ENCODE data around the gene CDKAL1.

Gene CDKAL1

DNA sequence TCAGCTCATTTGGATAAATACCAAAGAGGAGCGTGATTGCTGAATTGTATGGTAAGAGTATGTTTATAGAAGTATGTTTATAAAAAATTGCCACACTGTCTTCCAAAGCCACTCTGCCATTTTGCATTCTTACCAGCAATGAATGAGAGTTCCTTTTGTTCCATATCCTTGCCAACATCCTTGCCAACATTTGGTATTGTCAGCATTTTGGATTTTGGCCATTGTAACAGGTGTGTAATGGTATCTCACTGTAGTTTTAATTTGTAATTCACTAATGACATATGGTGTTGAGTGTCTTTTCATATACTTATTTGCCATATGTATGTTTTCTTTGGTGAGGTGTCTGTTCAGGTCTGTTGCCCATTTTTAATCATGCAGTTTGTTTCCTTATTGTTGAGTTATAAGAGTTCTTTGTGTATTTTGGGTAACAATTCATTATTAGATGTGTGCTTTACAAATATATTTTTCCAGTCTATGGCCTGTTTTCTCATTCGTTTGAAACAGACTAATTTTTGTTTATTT is 539.1 kb downstream of the CDKAL1 start:
- Histone ChIP-seq H3K4me1 (ENCODE audit: control insufficient read depth, insufficient read depth, low read length) (no peaks in the 10 kb centered on the region), H3K9me3 (ENCODE audit: control insufficient read depth, insufficient read depth, low read length) (no peaks in the 10 kb centered on the region), H3K36me3 (ENCODE audit: control insufficient read depth, insufficient read depth, low read length) (no peaks in the 10 kb centered on the region), H3K4me3 (ENCODE audit: low read length) (no peak overlapping the region), H3K27ac (ENCODE audit: low read length) (no peak overlapping the region), H3K27me3 (ENCODE audit: control insufficient read depth, insufficient read depth, low read length) (no peaks in the 10 kb centered on the region)
- no CpG with 5 or more reads among the region's 2 CpGs for WGBS (ENCODE audit: insufficient coverage, insufficient read length)
- DNase-seq (ENCODE audit: low read depth, low spot score): no peak

DNA sequence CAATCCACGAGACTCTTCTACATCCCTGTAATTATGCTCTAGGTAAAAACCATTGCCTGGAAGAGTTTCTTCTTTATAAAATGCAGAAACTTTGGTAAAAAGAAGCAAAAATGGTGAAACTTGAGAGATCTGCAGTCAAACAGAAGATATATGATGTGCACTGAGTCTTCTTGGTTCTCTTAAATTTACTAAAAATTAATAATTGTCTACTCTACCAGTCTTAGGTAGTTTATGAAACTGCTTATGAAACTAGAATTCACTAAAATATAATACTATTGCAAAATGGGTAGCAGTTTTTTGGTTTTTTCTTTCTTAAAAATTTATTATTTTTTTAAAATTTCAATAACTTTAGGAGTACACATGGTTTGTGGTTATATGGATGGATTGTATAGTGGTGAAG is 540.2 kb downstream of the CDKAL1 start:
- no CpG with 5 or more reads among the region's 1 CpG for WGBS (ENCODE audit: insufficient coverage, insufficient read length)
- no peaks in the 10 kb centered on the region for H3K9me3 ChIP-seq (ENCODE audit: control insufficient read depth, insufficient read depth, low read length)

DNA sequence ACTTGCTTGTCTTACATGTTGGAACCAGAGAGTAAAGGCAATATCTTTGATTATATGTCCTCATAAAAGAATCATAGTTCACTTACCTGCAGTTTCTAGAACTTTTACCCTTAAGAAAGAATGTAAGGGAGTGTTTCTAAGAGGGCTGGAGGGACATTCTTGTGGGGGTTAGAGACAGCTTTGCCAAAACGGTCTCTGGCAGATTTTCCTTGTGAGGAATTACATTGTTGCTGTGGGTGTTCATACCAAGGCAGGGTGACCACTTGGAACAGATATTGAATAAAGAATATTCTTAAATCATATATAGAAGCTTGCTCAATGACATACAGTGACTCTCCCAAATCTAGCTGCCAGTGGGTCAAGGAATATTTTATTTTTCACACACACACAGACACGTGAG is 541.7 kb downstream of the CDKAL1 start:
- H3K4me1 ChIP-seq (ENCODE audit: control insufficient read depth, insufficient read depth, low read length): peaks cover 1% of the 10 kb centered on the region; the same call in 1 of the 2 replicates
- no peaks in the 10 kb centered on the region for H3K36me3 ChIP-seq (ENCODE audit: control insufficient read depth, insufficient read depth, low read length)
- no peak overlapping the region for H3K4me3 ChIP-seq (ENCODE audit: low read length)
- H3K27ac ChIP-seq (ENCODE audit: low read length): no peak overlapping the region
- no peaks in the 10 kb centered on the region for H3K9me3 ChIP-seq (ENCODE audit: control insufficient read depth, insufficient read depth, low read length)
- H3K27me3 ChIP-seq (ENCODE audit: control insufficient read depth, insufficient read depth, low read length): no peaks in the 10 kb centered on the region
- WGBS (ENCODE audit: insufficient coverage, insufficient read length): no CpG with 5 or more reads among the region's 2 CpGs
- no peak for DNase-seq (ENCODE audit: low read depth, low spot score)

More for the DNA sequence above, 540.2 kb downstream of the CDKAL1 start:
- Histone ChIP-seq H3K27me3 (ENCODE audit: control insufficient read depth, insufficient read depth, low read length) (no peaks in the 10 kb centered on the region), H3K4me3 (ENCODE audit: low read length) (no peak overlapping the region), H3K4me1 (ENCODE audit: control insufficient read depth, insufficient read depth, low read length) (peaks cover 1% of the 10 kb centered on the region; the same call in 1 of the 2 replicates), H3K27ac (ENCODE audit: low read length) (no peak overlapping the region), H3K36me3 (ENCODE audit: control insufficient read depth, insufficient read depth, low read length) (no peaks in the 10 kb centered on the region)
- DNase-seq (ENCODE audit: low read depth, low spot score): no peak

DNA sequence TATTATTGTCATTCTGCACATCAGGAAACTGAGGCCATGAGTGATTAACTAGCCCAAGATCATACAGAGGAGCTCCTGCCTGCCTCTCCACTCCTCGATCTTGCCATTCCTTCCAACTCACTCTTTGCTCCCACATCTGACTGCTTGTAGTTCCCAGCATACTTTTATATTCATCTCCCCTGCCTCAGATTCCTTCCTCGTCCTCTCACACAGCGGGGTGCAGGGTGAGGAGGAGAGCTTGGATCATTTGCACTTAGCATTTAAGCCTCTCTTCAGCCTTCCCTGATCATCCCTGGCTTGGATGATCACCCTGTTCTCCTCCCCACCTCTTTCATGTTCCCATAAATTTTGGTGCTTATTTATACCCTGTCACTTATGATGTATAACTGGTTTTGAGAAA is 544.2 kb downstream of the CDKAL1 start:
- Histone ChIP-seq H3K4me3 (ENCODE audit: low read length) (no peak overlapping the region), H3K36me3 (ENCODE audit: control insufficient read depth, insufficient read depth, low read length) (no peaks in the 10 kb centered on the region), H3K9me3 (ENCODE audit: control insufficient read depth, insufficient read depth, low read length) (no peaks in the 10 kb centered on the region), H3K4me1 (ENCODE audit: control insufficient read depth, insufficient read depth, low read length) (peaks cover 1% of the 10 kb centered on the region; the same call in 1 of the 2 replicates), H3K27ac (ENCODE audit: low read length) (no peak overlapping the region), H3K27me3 (ENCODE audit: control insufficient read depth, insufficient read depth, low read length) (no peaks in the 10 kb centered on the region)
- no CpG with 5 or more reads among the region's 3 CpGs for WGBS (ENCODE audit: insufficient coverage, insufficient read length)
- no peak for DNase-seq (ENCODE audit: low read depth, low spot score)

DNA sequence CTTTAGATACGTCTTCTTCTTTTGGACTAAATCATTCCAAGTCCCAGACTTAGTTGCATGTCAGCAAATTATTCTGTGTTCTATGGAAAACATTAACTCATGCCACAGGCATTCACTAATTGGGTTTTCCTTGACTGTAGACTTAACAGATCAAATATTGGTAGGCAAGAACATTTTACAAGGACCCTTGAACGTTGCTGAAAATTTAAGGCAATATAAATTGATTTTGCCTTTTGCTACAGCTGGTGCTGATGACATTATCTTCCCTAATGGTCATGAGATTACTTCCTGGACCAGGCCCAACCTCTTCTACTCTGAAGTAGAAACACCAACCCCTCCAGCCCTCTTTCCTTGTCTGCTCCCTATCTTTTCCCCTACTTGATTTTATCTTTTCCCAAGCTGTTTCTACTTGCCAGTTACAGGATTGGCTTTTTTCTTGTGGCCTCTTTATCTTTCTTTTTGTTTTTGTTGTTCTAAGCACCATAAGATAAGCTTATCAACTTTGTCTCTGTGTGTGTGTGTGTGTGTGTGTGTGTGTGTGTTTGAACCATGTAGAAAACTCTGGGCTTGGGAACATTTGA is 545.3 kb downstream of the CDKAL1 start:
- no CpG with 5 or more reads among the region's 2 CpGs for WGBS (ENCODE audit: insufficient coverage, insufficient read length)

DNA sequence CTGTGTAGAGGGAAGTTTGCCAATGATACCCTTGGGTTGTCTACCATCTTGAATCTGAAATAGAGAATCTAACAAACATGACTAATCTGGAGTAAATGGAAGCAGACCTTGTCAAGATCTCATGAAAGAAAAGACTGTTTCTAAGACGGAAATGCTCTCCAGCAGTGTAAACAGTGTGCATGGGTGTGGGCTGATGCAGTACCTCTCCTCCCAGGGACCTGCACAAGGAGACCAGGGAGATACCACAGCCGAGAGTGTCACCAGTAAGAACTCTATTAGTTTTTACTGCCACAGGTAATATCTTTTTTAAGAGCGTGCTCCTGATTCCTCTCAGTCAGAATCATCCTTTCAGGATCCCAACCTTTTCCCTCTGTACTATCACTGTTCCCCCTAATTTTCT is 546.0 kb downstream of the CDKAL1 start:
- no CpG with 5 or more reads among the region's 3 CpGs for WGBS (ENCODE audit: insufficient coverage, insufficient read length)
- peaks cover 1% of the 10 kb centered on the region; the same call in 1 of the 2 replicates for H3K4me1 ChIP-seq (ENCODE audit: control insufficient read depth, insufficient read depth, low read length)
- H3K27me3 ChIP-seq (ENCODE audit: control insufficient read depth, insufficient read depth, low read length): no peaks in the 10 kb centered on the region
- no peak overlapping the region for H3K27ac ChIP-seq (ENCODE audit: low read length)
- no peaks in the 10 kb centered on the region for H3K9me3 ChIP-seq (ENCODE audit: control insufficient read depth, insufficient read depth, low read length)
- DNase-seq (ENCODE audit: low read depth, low spot score): no peak
- H3K4me3 ChIP-seq (ENCODE audit: low read length): no peak overlapping the region
- H3K36me3 ChIP-seq (ENCODE audit: control insufficient read depth, insufficient read depth, low read length): no peaks in the 10 kb centered on the region

More for the DNA sequence above, 545.3 kb downstream of the CDKAL1 start:
- Histone ChIP-seq H3K9me3 (ENCODE audit: control insufficient read depth, insufficient read depth, low read length) (no peaks in the 10 kb centered on the region), H3K4me3 (ENCODE audit: low read length) (no peak overlapping the region), H3K27ac (ENCODE audit: low read length) (no peak overlapping the region), H3K36me3 (ENCODE audit: control insufficient read depth, insufficient read depth, low read length) (no peaks in the 10 kb centered on the region), H3K4me1 (ENCODE audit: control insufficient read depth, insufficient read depth, low read length) (peaks cover 1% of the 10 kb centered on the region; the same call in 1 of the 2 replicates), H3K27me3 (ENCODE audit: control insufficient read depth, insufficient read depth, low read length) (no peaks in the 10 kb centered on the region)
- DNase-seq (ENCODE audit: low read depth, low spot score): no peak

DNA sequence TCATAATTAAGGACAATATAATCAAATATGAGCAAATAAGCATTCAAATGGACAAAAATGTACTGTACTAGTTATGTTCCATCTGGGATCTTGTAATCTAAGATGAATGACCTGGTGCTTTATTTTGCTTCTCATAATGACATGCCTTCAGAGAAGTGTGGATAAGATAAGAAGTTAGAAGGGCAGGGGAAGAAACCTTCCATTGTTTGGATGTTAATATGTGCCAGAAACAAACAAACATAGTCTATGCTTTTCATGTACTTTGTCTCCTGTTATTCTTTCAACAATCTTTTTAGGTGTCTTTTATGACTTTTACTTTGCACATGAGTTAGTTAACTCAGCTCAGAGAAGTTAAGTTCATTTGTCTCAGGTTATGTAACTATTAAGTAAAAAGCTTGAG is 547.8 kb downstream of the CDKAL1 start:
- no peak for DNase-seq (ENCODE audit: low read depth, low spot score)
- H3K4me3 ChIP-seq (ENCODE audit: low read length): no peak overlapping the region

DNA sequence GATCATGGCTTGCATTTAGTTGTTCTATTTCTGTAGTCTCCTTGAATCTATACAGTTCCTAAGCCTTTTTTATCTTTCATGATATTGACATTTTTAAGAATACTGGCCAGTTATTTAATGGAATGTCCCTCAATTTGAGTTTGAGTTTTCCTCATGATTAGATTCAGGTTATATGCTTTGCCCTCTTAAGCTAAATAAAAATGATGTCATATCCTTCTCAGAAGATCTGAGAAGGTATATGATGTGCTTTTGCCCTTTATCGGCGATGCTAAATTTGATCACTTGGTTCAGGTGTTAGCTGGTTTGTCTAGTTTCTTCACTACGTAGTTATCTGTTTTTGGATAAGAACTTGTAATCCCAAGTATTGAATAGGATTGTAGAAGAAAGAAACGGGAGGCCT is 549.5 kb downstream of the CDKAL1 start:
- H3K36me3 ChIP-seq (ENCODE audit: control insufficient read depth, insufficient read depth, low read length): no peaks in the 10 kb centered on the region
- H3K27me3 ChIP-seq (ENCODE audit: control insufficient read depth, insufficient read depth, low read length): no peaks in the 10 kb centered on the region
- no peak for DNase-seq (ENCODE audit: low read depth, low spot score)
- H3K4me3 ChIP-seq (ENCODE audit: low read length): no peak overlapping the region
- no peak overlapping the region for H3K27ac ChIP-seq (ENCODE audit: low read length)
- no peaks in the 10 kb centered on the region for H3K9me3 ChIP-seq (ENCODE audit: control insufficient read depth, insufficient read depth, low read length)
- WGBS (ENCODE audit: insufficient coverage, insufficient read length): no CpG with 5 or more reads among the region's 4 CpGs
- H3K4me1 ChIP-seq (ENCODE audit: control insufficient read depth, insufficient read depth, low read length): no peaks in the 10 kb centered on the region; the same call in 1 of the 2 replicates

More for the DNA sequence above, 547.8 kb downstream of the CDKAL1 start:
- Histone ChIP-seq H3K27me3 (ENCODE audit: control insufficient read depth, insufficient read depth, low read length) (no peaks in the 10 kb centered on the region), H3K36me3 (ENCODE audit: control insufficient read depth, insufficient read depth, low read length) (no peaks in the 10 kb centered on the region), H3K4me1 (ENCODE audit: control insufficient read depth, insufficient read depth, low read length) (peaks cover 1% of the 10 kb centered on the region; the same call in 1 of the 2 replicates), H3K27ac (ENCODE audit: low read length) (no peak overlapping the region), H3K9me3 (ENCODE audit: control insufficient read depth, insufficient read depth, low read length) (no peaks in the 10 kb centered on the region)

DNA sequence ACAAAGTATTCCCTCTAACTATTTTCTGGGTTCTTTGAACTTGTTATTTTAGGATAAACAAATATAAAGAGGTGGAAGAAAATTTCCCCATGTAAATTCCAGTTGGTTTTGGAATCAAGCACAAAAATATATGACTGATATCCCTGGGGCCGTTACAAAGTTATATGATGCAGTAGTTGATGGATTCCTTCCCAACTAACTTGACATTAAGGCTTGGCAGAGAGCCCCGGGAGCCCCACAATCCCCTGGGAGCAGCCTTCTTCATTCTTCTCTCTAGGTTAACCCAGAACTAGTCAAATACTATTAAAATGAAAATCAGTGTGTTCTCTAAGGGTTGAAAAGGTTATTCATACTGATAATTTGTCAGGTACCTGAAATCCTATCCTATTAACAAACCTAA is 550.4 kb downstream of the CDKAL1 start:
- H3K9me3 ChIP-seq (ENCODE audit: control insufficient read depth, insufficient read depth, low read length): no peaks in the 10 kb centered on the region
- no peaks in the 10 kb centered on the region for H3K36me3 ChIP-seq (ENCODE audit: control insufficient read depth, insufficient read depth, low read length)
- H3K4me3 ChIP-seq (ENCODE audit: low read length): no peak overlapping the region
- no peak for DNase-seq (ENCODE audit: low read depth, low spot score)
- no peaks in the 10 kb centered on the region for H3K4me1 ChIP-seq (ENCODE audit: control insufficient read depth, insufficient read depth, low read length)
- no CpG with 5 or more reads among the region's 2 CpGs for WGBS (ENCODE audit: insufficient coverage, insufficient read length)
- H3K27ac ChIP-seq (ENCODE audit: low read length): no peak overlapping the region
- no peaks in the 10 kb centered on the region for H3K27me3 ChIP-seq (ENCODE audit: control insufficient read depth, insufficient read depth, low read length)

DNA sequence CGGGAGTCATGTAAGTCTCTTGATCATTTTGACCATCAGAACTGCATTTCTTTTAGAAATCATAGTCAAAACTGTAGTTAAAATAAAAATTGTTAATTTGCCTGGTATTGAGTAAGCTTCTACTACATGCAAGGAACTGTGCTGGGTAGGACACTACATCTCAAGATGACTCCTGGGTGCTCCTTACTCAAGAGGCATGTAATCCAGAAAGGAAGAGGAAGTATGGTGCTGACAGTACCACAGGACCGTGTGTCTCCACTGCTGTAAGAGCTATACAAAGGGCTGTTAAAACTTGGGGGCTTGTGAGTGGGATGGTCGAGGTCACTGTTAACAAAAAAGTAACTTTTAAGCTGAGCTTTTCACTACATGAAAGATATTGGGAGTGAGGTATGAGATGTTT is 551.0 kb downstream of the CDKAL1 start:
- H3K4me3 ChIP-seq (ENCODE audit: low read length): no peak overlapping the region
- no peaks in the 10 kb centered on the region for H3K9me3 ChIP-seq (ENCODE audit: control insufficient read depth, insufficient read depth, low read length)
- no peak for DNase-seq (ENCODE audit: low read depth, low spot score)
- H3K27me3 ChIP-seq (ENCODE audit: control insufficient read depth, insufficient read depth, low read length): no peaks in the 10 kb centered on the region
- H3K27ac ChIP-seq (ENCODE audit: low read length): no peak overlapping the region
- H3K4me1 ChIP-seq (ENCODE audit: control insufficient read depth, insufficient read depth, low read length): no peaks in the 10 kb centered on the region
- WGBS (ENCODE audit: insufficient coverage, insufficient read length): no CpG with 5 or more reads among the region's 3 CpGs
- no peaks in the 10 kb centered on the region for H3K36me3 ChIP-seq (ENCODE audit: control insufficient read depth, insufficient read depth, low read length)

DNA sequence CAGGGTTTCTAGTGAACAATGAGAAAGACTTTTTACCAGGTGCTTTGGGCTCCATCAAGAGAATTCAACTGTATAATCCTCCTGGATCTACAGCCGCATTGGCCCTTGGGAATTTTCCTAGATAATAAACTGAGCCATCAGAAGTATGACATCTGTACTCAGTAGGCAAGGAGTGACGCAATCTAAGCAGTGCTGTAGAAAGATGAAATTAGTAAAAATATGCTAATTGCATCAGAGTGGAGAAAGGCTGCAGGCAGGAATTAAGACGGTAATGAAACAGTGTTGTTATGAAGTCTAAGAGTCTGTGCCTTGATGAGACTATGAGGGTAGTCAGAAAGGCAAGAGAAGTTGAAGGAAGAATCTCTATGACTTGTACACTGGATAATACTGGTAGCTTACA is 551.4 kb downstream of the CDKAL1 start:
- WGBS (ENCODE audit: insufficient coverage, insufficient read length): no CpG with 5 or more reads among the region's 3 CpGs

More for the DNA sequence above, 551.4 kb downstream of the CDKAL1 start:
- H3K9me3 ChIP-seq (ENCODE audit: control insufficient read depth, insufficient read depth, low read length): no peaks in the 10 kb centered on the region
- no peaks in the 10 kb centered on the region for H3K4me1 ChIP-seq (ENCODE audit: control insufficient read depth, insufficient read depth, low read length)
- DNase-seq (ENCODE audit: low read depth, low spot score): no peak
- H3K36me3 ChIP-seq (ENCODE audit: control insufficient read depth, insufficient read depth, low read length): no peaks in the 10 kb centered on the region
- H3K27ac ChIP-seq (ENCODE audit: low read length): no peak overlapping the region
- H3K27me3 ChIP-seq (ENCODE audit: control insufficient read depth, insufficient read depth, low read length): no peaks in the 10 kb centered on the region
- no peak overlapping the region for H3K4me3 ChIP-seq (ENCODE audit: low read length)

All from iPS DF 6.9 (cell line).